Glutamatergic neuron (in vitro differentiated cells): ENCODE results near the gene SH3BP4. TPM values are rescaled to one million over a fixed set of nuclear protein-coding genes. Genes with fewer than 3 reads are reported as not detected.

Experiments used
- DNase-seq: peaks from one replicate; pipeline ENCODE4 v3.0.0; 2022
- H3K27ac Mint-ChIP-seq: one replicate; pipeline ENCODE4 v1.8.0; 2020; ENCODE audit warnings: mild to moderate bottlenecking, mixed read lengths, inconsistent platforms; ENCODE audit not compliant: unreplicated experiment
- H3K27me3 Mint-ChIP-seq: one replicate; pipeline ENCODE4 v1.8.0; 2020; ENCODE audit warnings: mild to moderate bottlenecking, moderate library complexity, mixed read lengths, inconsistent platforms; ENCODE audit not compliant: unreplicated experiment
- H3K36me3 Mint-ChIP-seq: one replicate; pipeline ENCODE4 v1.8.0; 2020; ENCODE audit warnings: mild to moderate bottlenecking, mixed read lengths, inconsistent platforms; ENCODE audit not compliant: unreplicated experiment
- H3K4me1 Mint-ChIP-seq: one replicate; pipeline ENCODE4 v1.8.0; 2020; ENCODE audit warnings: mild to moderate bottlenecking, low read depth, mixed read lengths, inconsistent platforms; ENCODE audit not compliant: unreplicated experiment
- H3K4me3 Mint-ChIP-seq: one replicate; pipeline ENCODE4 v1.8.0; 2020; ENCODE audit warnings: mild to moderate bottlenecking, mixed read lengths, inconsistent platforms; ENCODE audit not compliant: unreplicated experiment
- H3K9me3 Mint-ChIP-seq: one replicate; pipeline ENCODE4 v1.8.0; 2020; ENCODE audit warnings: mild to moderate bottlenecking, moderate library complexity, mixed read lengths, inconsistent platforms; ENCODE audit not compliant: unreplicated experiment
- CTCF ChIP-seq: fragments of 200-600 bp; sonication (generic); IDR thresholded peaks from one replicate; pipeline ENCODE4 v1.5.0; 2021; ENCODE audit not compliant: partially characterized antibody, unreplicated experiment
- total RNA-seq: library from RNA; stranded (reverse); fragmentation: NEBNext Ultra II Directional; extraction: Animal tissue kit (Norgen Biotek cat#: 25700); gene quantifications from one replicate; pipeline ENCODE4 v1.2.1, GENCODE V29; 2021; ENCODE audit not compliant: unreplicated experiment

Gene SH3BP4
- total RNA-seq, 1 donor from 2014 or later: 59.3 TPM

- peak overlapping the region; percentile 69 for H3K4me3 Mint-ChIP-seq
- no peak for TF ChIP-seq CTCF
- no peaks in the 10 kb centered on the region for H3K36me3 Mint-ChIP-seq
- DNase-seq: no peak
- H3K4me1 Mint-ChIP-seq: peaks cover 40% of the 10 kb centered on the region
- peak overlapping the region; percentile 67 for H3K27ac Mint-ChIP-seq
- H3K27me3 Mint-ChIP-seq: peaks cover 2% of the 10 kb centered on the region
- H3K9me3 Mint-ChIP-seq: peaks cover 4% of the 10 kb centered on the region
Observed at GRCh38 chr2:234969306-234970098, 17.7 kb downstream of the SH3BP4 start.

- Mint-ChIP-seq H3K9me3 (peaks cover 4% of the 10 kb centered on the region), H3K4me3 (peak overlapping the region; percentile 69), H3K27me3 (peaks cover 2% of the 10 kb centered on the region), H3K36me3 (no peaks in the 10 kb centered on the region), H3K4me1 (peaks cover 45% of the 10 kb centered on the region), H3K27ac (peak overlapping the region; percentile 41)
- no peak for DNase-seq
- no peak for TF ChIP-seq CTCF
Observed at GRCh38 chr2:234970099-234970440, 18.3 kb downstream of the SH3BP4 start.

GRCh38 chr2:234970477-234970882 lies 18.7 kb downstream of the SH3BP4 start:
- peaks cover 2% of the 10 kb centered on the region for H3K27me3 Mint-ChIP-seq
- peaks cover 45% of the 10 kb centered on the region for H3K4me1 Mint-ChIP-seq
- TF ChIP-seq CTCF: no peak
- H3K36me3 Mint-ChIP-seq: no peaks in the 10 kb centered on the region
- no peak for DNase-seq
- H3K4me3 Mint-ChIP-seq: no peak overlapping the region
- peaks cover 4% of the 10 kb centered on the region for H3K9me3 Mint-ChIP-seq
- no peak overlapping the region for H3K27ac Mint-ChIP-seq

DNA sequence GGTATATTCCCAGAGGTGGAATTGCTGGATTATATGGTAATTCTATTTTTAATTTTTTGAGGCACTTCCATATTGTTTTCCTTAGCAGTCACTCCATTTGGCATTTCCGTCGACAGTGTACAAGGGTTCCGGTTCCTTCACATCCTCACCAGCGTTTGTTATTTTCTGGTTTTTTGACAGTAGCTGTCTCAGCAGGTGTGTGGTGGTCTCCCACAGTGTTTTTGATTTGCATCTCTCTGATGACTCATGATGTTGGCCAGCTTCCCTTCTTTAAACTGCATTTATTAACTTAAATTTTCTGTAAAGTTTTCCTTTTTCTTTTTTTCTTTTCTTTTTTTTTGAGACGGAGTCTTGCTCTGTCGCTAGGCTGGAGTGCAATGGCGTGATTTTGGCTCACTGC lies 19.7 kb downstream of the SH3BP4 start:
- no peak overlapping the region for H3K27ac Mint-ChIP-seq
- no peaks in the 10 kb centered on the region for H3K36me3 Mint-ChIP-seq
- TF ChIP-seq CTCF: no peak
- peaks cover 2% of the 10 kb centered on the region for H3K27me3 Mint-ChIP-seq
- H3K9me3 Mint-ChIP-seq: peaks cover 7% of the 10 kb centered on the region
- H3K4me3 Mint-ChIP-seq: no peak overlapping the region
- peaks cover 44% of the 10 kb centered on the region for H3K4me1 Mint-ChIP-seq
- DNase-seq: no peak

DNA sequence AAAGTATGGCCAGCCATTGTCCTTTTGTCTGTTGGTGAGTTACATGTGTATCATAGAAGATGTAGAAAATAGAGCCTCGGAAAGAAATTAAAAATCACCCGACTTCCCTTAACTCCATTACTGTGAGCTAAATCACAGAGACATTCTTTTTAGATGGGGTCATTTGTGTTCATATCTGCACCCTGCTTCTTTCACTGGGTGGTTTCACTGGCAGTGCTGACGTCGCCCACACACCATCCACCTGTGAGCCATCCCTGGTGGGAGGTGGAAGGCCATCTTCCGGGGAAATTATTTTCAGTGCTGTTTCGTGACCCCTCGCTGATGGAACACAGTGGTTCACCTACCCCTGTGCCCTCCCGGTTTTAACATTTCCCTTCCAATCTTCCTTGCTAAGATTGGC lies 21.2 kb downstream of the SH3BP4 start:
- DNase-seq: no peak
- Mint-ChIP-seq H3K27me3 (peaks cover 2% of the 10 kb centered on the region), H3K4me1 (peaks cover 47% of the 10 kb centered on the region), H3K27ac (no peak overlapping the region), H3K36me3 (no peaks in the 10 kb centered on the region), H3K4me3 (no peak overlapping the region), H3K9me3 (peaks cover 10% of the 10 kb centered on the region)
- TF ChIP-seq CTCF: no peak
